Inflammatory macrophage treated with lipopolysaccharide for 4 hours (primary cell): Measurements from ENCODE around the gene PPP1R18.
"Not testable (repeated sequence)": the region's sequence is repeated elsewhere in the genome, so short reads cannot be mapped to it uniquely, and the experiment has no call there.

Experiments used
- DNase-seq: peaks from one replicate; pipeline ENCODE4 v3.0.0-alpha.2; 2020

The PPP1R18 gene

GRCh38 chr6:30719791-30720737 lies 33.6 kb upstream of the PPP1R18 start, which contains the start of gene TUBB:
TSS of gene TUBB (plus strand) at chr6:30720352. CDS start at chr6:30720507, 155 bp downstream.
- peak; percentile 98 for DNase-seq

GRCh38 chr6:30719356-30719755 lies 32.9 kb upstream of the PPP1R18 start:
- DNase-seq: no peak

- DNase-seq: not testable (repeated sequence)
These were observed 31.6 kb upstream of the PPP1R18 start for GRCh38 chr6:30717845-30718720.

GRCh38 chr6:30717129-30717844 lies 30.8 kb upstream of the PPP1R18 start, which contains the start of gene MDC1:
TSS of gene MDC1 (minus strand) at chr6:30717281. CDS start at chr6:30715175, 2,106 bp downstream.
- DNase-seq: peak; percentile 100

- DNase-seq: no peak
These were observed 30.4 kb upstream of the PPP1R18 start for GRCh38 chr6:30716879-30717128.

GRCh38 chr6:30714263-30714662 lies 27.8 kb upstream of the PPP1R18 start:
- DNase-seq: no peak

- no peak for DNase-seq
These were observed 26.0 kb upstream of the PPP1R18 start for GRCh38 chr6:30712441-30712945.

- no peak for DNase-seq
These were observed 25.4 kb upstream of the PPP1R18 start for GRCh38 chr6:30711758-30712380.

- DNase-seq: no peak
These were observed 22.8 kb upstream of the PPP1R18 start for GRCh38 chr6:30709101-30709868.

GRCh38 chr6:30707281-30707850 lies 20.9 kb upstream of the PPP1R18 start:
- no peak for DNase-seq

- no peak for DNase-seq
These were observed 19.2 kb upstream of the PPP1R18 start for GRCh38 chr6:30705620-30706019.

- peak; percentile 49 for DNase-seq
These were observed 17.4 kb upstream of the PPP1R18 start for GRCh38 chr6:30703821-30704220.

- DNase-seq: no peak
These were observed 16.6 kb upstream of the PPP1R18 start for GRCh38 chr6:30703011-30703410.

GRCh38 chr6:30700340-30700739 lies 13.9 kb upstream of the PPP1R18 start:
- DNase-seq: peak; percentile 74

- no peak for DNase-seq
These were observed 10.0 kb upstream of the PPP1R18 start for GRCh38 chr6:30696432-30696831.

GRCh38 chr6:30691208-30691847 lies 4.9 kb upstream of the PPP1R18 start:
- no peak for DNase-seq

- DNase-seq: peak; percentile 80
These were observed 4.2 kb upstream of the PPP1R18 start, which contains the start of gene NRM for GRCh38 chr6:30690403-30691207. TSS of gene NRM (minus strand) at chr6:30690984. CDS start at chr6:30690974, 10 bp downstream.

GRCh38 chr6:30689985-30690384 lies 3.5 kb upstream of the PPP1R18 start:
- no peak for DNase-seq

GRCh38 chr6:30689022-30689865 lies 2.8 kb upstream of the PPP1R18 start:
- DNase-seq: no peak
